Prostate gland (tissue), 2 donors: ENCODE results near the gene TTC33. TPM values are rescaled to one million over a fixed set of nuclear protein-coding genes. Genes with fewer than 3 reads are reported as not detected.

Experiments used
- DNase-seq: peaks from one replicate; pipeline ENCODE4 v3.0.0-alpha.2; 2019; ENCODE audit warnings: low spot score
- H3K27ac ChIP-seq, 2 donors: fragments of 200-600 bp; sonication (generic); 2 replicates each; pipeline ENCODE4 v1.5.1; 2017 to 2019
- H3K27me3 ChIP-seq: fragments of 200-600 bp; sonication (generic); replicated peaks from 2 replicates; pipeline ENCODE4 v1.5.1; 2019; ENCODE audit not compliant: insufficient read depth
- H3K36me3 ChIP-seq, 2 donors: fragments of 200-600 bp; sonication (generic); 1 replicate in 1 of 2; 2 replicates in 1 of 2; pipeline versions ENCODE4 v1.5.1 to v1.8.1; 2017 to 2019
- H3K4me1 ChIP-seq: fragments of 200-600 bp; sonication (generic); replicated peaks from 2 replicates; pipeline ENCODE4 v1.5.1; 2019
- H3K4me3 ChIP-seq, 2 donors: fragments of 200-600 bp; sonication (generic); 2 replicates each; pipeline ENCODE4 v1.5.1; 2017 to 2019
- H3K9me3 ChIP-seq: fragments of 200-600 bp; sonication (generic); 2 replicates; pipeline ENCODE4 v1.5.1; 2017
- POLR2A ChIP-seq: fragments of 450-650 bp; IDR thresholded peaks from one replicate; pipeline ENCODE4 v1.6.1; 2016; ENCODE audit warnings: antibody characterized with exemption, mild to moderate bottlenecking
- POLR2AphosphoS5 ChIP-seq: sonication (generic); formaldehyde crosslinking; IDR thresholded peaks from one replicate; pipeline ENCODE4 v1.6.1; 2017; ENCODE audit warnings: antibody characterized with exemption
- WGBS: methylation state at CpG from one replicate; pipeline ENCODE4 v1.1.5; 2018; 5-methylcytosine and 5-hydroxymethylcytosine counted together
- intact Hi-C: fragments of 100-400 bp; cut with DNase I; formaldehyde crosslinking; loops from one replicate; pipeline ENCODE4 v1.14.2; 2022
- total RNA-seq, 2 donors: library from RNA; depleted of rRNA; stranded (reverse); fragments of >200 nt; gene quantifications; one replicate each; pipeline ENCODE4 v1.1.0, GENCODE V29; 2016
- TF ChIP-seq, protein P1 (sequence below), 4 experiments: fragments of 200-600 bp in 2 of 4; fragments of 450-650 bp in 2 of 4; sonication (generic) in 2 of 4; IDR thresholded peaks; 1 replicate in 3 of 4; 2 replicates in 1 of 4; pipeline ENCODE4 v1.5.1; 2016 to 2019; ENCODE audit warnings: antibody characterized with exemption in 4 of 4, mild to moderate bottlenecking in 2 of 4, moderate library complexity in 2 of 4

TTC33 gene
- total RNA-seq, 2 donors from 2014 or later = 11.9 to 17.6 TPM

DNA sequence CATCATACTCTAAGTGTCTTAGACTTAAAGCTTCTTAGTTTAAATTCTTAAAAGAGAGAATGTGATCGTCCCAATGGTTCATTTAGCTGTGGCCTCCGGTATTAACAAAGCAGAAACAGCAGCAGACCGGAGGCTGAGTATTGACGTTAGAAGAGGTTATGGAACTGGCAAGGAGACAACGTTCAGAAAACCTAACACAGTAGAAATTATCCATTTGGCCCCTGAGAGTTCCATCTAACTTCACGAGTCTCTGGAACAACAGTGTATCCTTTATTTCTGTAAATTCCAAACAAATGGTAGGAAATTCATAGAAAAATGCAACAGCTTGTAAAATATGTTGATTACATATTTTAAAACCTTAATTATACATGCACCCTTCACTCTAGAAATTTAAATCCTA is 183.4 kb downstream of the TTC33 start:
- Histone ChIP-seq H3K9me3 (no peaks in the 10 kb centered on the region), H3K4me1 (no peaks in the 10 kb centered on the region), H3K36me3 (no peaks in the 10 kb centered on the region), H3K4me3 (no peak overlapping the region), H3K27ac (no peak overlapping the region), H3K27me3 (no peaks in the 10 kb centered on the region)
- no peak for DNase-seq
- TF ChIP-seq POLR2A (no peak), POLR2AphosphoS5 (no peak)
- TF ChIP-seq, protein P1, sequence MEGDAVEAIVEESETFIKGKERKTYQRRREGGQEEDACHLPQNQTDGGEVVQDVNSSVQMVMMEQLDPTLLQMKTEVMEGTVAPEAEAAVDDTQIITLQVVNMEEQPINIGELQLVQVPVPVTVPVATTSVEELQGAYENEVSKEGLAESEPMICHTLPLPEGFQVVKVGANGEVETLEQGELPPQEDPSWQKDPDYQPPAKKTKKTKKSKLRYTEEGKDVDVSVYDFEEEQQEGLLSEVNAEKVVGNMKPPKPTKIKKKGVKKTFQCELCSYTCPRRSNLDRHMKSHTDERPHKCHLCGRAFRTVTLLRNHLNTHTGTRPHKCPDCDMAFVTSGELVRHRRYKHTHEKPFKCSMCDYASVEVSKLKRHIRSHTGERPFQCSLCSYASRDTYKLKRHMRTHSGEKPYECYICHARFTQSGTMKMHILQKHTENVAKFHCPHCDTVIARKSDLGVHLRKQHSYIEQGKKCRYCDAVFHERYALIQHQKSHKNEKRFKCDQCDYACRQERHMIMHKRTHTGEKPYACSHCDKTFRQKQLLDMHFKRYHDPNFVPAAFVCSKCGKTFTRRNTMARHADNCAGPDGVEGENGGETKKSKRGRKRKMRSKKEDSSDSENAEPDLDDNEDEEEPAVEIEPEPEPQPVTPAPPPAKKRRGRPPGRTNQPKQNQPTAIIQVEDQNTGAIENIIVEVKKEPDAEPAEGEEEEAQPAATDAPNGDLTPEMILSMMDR (IDR thresholded peaks at IDR 0.05) = no peak
- intact Hi-C loops = no loop called here
- WGBS = 66% methylated on average over 6 of the region's 6 CpGs

DNA sequence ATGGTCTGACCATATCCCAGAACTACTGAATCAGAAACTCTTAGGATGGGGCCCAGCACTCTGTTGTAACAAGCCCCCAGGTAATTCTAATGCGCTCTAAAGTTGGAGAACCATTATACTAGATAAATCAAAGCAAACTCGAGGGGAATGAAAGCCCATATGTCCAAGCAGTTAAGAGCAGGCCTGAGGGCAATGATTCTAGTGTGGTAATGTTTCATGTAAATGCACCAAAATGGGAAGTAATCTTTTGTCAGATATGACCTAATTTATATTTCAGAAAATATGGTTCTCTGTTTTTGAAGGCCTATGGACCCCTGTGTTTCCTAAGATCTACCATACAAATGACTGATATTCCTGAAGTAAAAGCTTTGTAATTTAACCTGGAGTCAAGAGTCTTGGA is 184.0 kb downstream of the TTC33 start:
- intact Hi-C loops = no loop called here

DNA sequence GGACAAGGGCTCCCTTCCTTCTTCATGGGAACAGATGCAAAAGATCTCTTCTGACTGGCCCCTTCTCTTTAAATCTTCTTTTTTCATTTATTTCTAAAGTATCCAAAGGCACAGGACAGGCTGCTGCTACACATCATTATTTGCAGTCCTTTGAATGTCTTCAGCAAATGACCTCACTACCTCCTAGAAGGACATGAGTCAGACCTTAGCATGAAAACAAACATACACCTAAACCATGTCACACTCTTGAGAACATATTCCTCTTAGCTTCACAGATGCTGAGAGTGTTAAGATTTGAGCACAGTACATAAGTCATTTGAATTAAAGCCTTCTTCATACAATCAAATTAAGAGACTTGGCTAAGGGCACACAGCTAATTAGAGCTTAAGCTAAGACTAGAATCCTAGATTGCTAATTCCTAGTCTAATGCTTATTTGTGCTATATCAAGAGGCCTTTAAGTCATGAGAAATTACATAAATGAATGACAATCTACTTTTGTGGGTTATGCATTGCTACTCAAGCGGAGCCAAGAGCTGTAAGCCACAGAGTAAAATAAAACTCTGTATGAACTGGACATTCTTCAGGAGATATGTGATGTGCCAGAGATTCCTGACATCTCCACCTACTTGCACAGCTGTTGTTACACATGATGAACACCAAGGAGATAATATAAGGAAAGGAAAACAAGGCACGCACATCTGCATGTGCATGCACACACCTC is 185.2 kb downstream of the TTC33 start:
- Histone ChIP-seq H3K4me1 (no peaks in the 10 kb centered on the region), H3K4me3 (no peak overlapping the region), H3K27me3 (no peaks in the 10 kb centered on the region), H3K27ac (no peak overlapping the region), H3K36me3 (no peaks in the 10 kb centered on the region), H3K9me3 (no peaks in the 10 kb centered on the region)
- no peak for DNase-seq
- WGBS = 94% methylated on average over 2 of the region's 2 CpGs
- intact Hi-C loops = no loop called here
- TF ChIP-seq, protein P1 (IDR thresholded peaks at IDR 0.05) = no peak
- TF ChIP-seq POLR2AphosphoS5 (no peak), POLR2A (no peak)

More for the DNA sequence above, 184.0 kb downstream of the TTC33 start:
- H3K36me3 ChIP-seq = no peaks in the 10 kb centered on the region
- H3K27me3 ChIP-seq = no peaks in the 10 kb centered on the region
- no peaks in the 10 kb centered on the region for H3K9me3 ChIP-seq
- no peak for DNase-seq
- TF ChIP-seq, protein P1 (IDR thresholded peaks at IDR 0.05) = no peak
- no peak for TF ChIP-seq POLR2AphosphoS5
- no peak for TF ChIP-seq POLR2A
- no peak overlapping the region for H3K27ac ChIP-seq
- no peaks in the 10 kb centered on the region for H3K4me1 ChIP-seq
- no peak overlapping the region for H3K4me3 ChIP-seq
- WGBS = 89% methylated on average over 2 of the region's 2 CpGs

DNA sequence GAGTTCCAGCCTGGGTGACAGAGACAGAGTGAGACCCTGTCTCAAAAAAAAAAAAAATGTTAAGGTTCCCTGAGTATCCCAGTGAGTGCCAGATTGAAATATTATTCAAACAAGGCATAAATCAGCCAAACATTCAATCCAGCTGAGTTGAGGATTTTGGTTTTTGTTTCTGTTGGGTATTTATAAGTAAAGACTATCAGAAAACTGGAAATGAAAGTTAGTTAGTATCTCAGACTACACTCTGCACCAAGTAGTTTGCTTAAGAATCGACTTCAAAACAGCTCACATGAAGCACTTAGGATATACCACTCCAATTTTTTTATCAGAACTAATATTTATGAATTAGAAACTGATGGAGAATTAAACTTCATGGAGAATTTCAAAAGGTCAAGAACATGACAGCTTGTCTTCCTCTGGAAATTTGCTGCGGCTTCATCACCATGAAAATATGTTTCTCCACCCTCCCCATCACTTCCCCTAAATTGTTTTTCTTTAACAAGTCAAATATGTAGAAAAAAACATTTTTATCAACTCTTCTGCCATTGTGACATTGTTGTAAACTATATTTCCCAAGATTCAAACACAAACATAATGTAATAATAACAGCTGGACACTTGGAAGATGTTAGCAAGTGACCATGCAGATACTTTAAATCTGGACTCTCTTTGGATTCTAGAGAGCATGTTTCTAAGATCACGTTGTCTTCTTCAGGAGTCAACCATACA is 186.1 kb downstream of the TTC33 start:
- Histone ChIP-seq H3K4me3 (no peak overlapping the region), H3K9me3 (no peaks in the 10 kb centered on the region), H3K36me3 (no peaks in the 10 kb centered on the region), H3K27me3 (no peaks in the 10 kb centered on the region), H3K4me1 (no peaks in the 10 kb centered on the region), H3K27ac (no peak overlapping the region)
- WGBS = 51% methylated on average over 3 of the region's 3 CpGs
- TF ChIP-seq POLR2AphosphoS5 = no peak
- TF ChIP-seq, protein P1 (IDR thresholded peaks at IDR 0.05) = no peak
- TF ChIP-seq POLR2A = no peak
- no peak for DNase-seq
- intact Hi-C loops = no loop called here
